K562 (cell line): Measurements from ENCODE around the gene NRN1L.

Experiments
- ATF6 ChIP-seq: sonication (generic); formaldehyde crosslinking; IDR thresholded peaks from 2 replicates; pipeline ENCODE4 v1.4.0; 2020; ENCODE audit warnings: mild to moderate bottlenecking, missing genetic modification reagents
- CHD1 ChIP-seq: fragments of 200-600 bp; sonication (generic); IDR thresholded peaks from one replicate; pipeline ENCODE4 v1.6.1; 2012; ENCODE audit warnings: mild to moderate bottlenecking, moderate library complexity, low read length, inconsistent platforms
- CTCF ChIP-seq, 3 experiments: IDR thresholded peaks in 2 of 3; conservative IDR thresholded peaks in 1 of 3; 2 replicates each; pipeline ENCODE4 v1.5.1; 2011 to 2012; ENCODE audit warnings: low read length in 3 of 3, mild to moderate bottlenecking in 3 of 3, control low read depth in 2 of 3, improper control_type of control experiment in 1 of 3, inconsistent platforms in 1 of 3, low read depth in 1 of 3, mixed read lengths in 1 of 3, moderate library complexity in 1 of 3; ENCODE audit not compliant: insufficient read depth in 2 of 3
- E2F1 ChIP-seq: sonication (generic); formaldehyde crosslinking; IDR thresholded peaks from 2 replicates; pipeline ENCODE4 v1.8.1; 2023; ENCODE audit warnings: mild to moderate bottlenecking, missing genetic modification reagents, moderate library complexity
- MEIS2 ChIP-seq: fragments of 450-650 bp; IDR thresholded peaks from 2 replicates; pipeline ENCODE4 v1.6.1; 2014; ENCODE audit warnings: mild to moderate bottlenecking; ENCODE audit not compliant: partially characterized antibody
- NR2C2 ChIP-seq, 2 experiments: fragments of 200-800 bp in 1 of 2; sonication (Bioruptor generic) in 1 of 2; sonication (generic) in 1 of 2; formaldehyde crosslinking in 1 of 2; IDR thresholded peaks; 2 replicates each; pipeline versions ENCODE4 v1.6.1 to v1.8.0; 2016 to 2022; ENCODE audit warnings: mild to moderate bottlenecking in 1 of 2, missing compliant biosample characterization in 1 of 2, missing genetic modification characterization in 1 of 2, missing genetic modification reagents in 1 of 2
- PATZ1 ChIP-seq: fragments of 250-450 bp; sonication (Bioruptor Pico); IDR thresholded peaks from 2 replicates; pipeline ENCODE4 v1.5.0; 2020; ENCODE audit warnings: mild to moderate bottlenecking, borderline replicate concordance
- ZBTB43 ChIP-seq: sonication (generic); formaldehyde crosslinking; IDR thresholded peaks from 2 replicates; pipeline ENCODE4 v1.8.0; 2023; ENCODE audit warnings: mild to moderate bottlenecking, missing genetic modification reagents
- ZNF277 ChIP-seq: fragments of 250-450 bp; sonication (Bioruptor Pico); IDR thresholded peaks from 2 replicates; pipeline ENCODE4 v1.8.0; 2022; ENCODE audit warnings: inconsistent platforms, mild to moderate bottlenecking, moderate library complexity, borderline replicate concordance

GRCh38 chr16:67924140-67924906 lies 39.6 kb downstream of the NRN1L start:
- TF ChIP-seq CHD1, result no peak
- no peak for TF ChIP-seq ZBTB43
- TF ChIP-seq MEIS2, result no peak
- no peak for TF ChIP-seq CTCF (IDR thresholded peaks at IDR 0.05 in 2 of 3, conservative IDR thresholded peaks at IDR 0.05 in 1 of 3; ENCODE audit: insufficient read depth in 2 of 3, low read depth in 1 of 3, low read length in 3 of 3)
- no peak for TF ChIP-seq NR2C2 (CRISPR knock-in tag; IDR thresholded peaks at IDR 0.05)
- no peak for TF ChIP-seq NR2C2 (tag; IDR thresholded peaks at IDR 0.05)
- no peak for TF ChIP-seq ATF6 (CRISPR knock-in tag)
- TF ChIP-seq PATZ1 (CRISPR knock-in tag), result no peak
- no peak for TF ChIP-seq ZNF277 (CRISPR knock-in tag)
- TF ChIP-seq E2F1 (CRISPR knock-in tag), result no peak
